Smooth muscle cell (in vitro differentiated cells): ENCODE results near the gene VWA3B. TPM values are rescaled to one million over a fixed set of nuclear protein-coding genes. Genes with fewer than 3 reads are reported as not detected.

Experiments used
- DNase-seq: peaks from one replicate; lab custom pipeline; 2025; ENCODE audit not compliant: unreplicated experiment; lab: John Stamatoyannopoulos, UW
- H2AFZ ChIP-seq: fragments of 200-600 bp; sonication (generic); 2 replicates; pipeline ENCODE4 v1.6.0; 2016; ENCODE audit warnings: antibody characterized with exemption, low read depth, mild to moderate bottlenecking
- H3F3A ChIP-seq: fragments of 200-600 bp; sonication (generic); 2 replicates; pipeline ENCODE4 v1.6.0; 2017; ENCODE audit warnings: antibody characterized with exemption, low read depth
- H3K27ac ChIP-seq: fragments of 200-600 bp; sonication (generic); 2 replicates; pipeline ENCODE4 v1.5.1; 2016; ENCODE audit warnings: low read depth, mild to moderate bottlenecking
- H3K27me3 ChIP-seq: fragments of 200-600 bp; sonication (generic); 2 replicates; pipeline ENCODE4 v1.6.1; 2016; ENCODE audit warnings: low read depth, mild to moderate bottlenecking
- H3K36me3 ChIP-seq: fragments of 200-600 bp; sonication (generic); 2 replicates; pipeline ENCODE4 v1.5.1; 2016; ENCODE audit warnings: low read depth
- H3K4me1 ChIP-seq: fragments of 200-600 bp; sonication (generic); 2 replicates; pipeline ENCODE4 v1.5.1; 2016; ENCODE audit warnings: low read depth
- H3K4me2 ChIP-seq: fragments of 200-600 bp; sonication (generic); 2 replicates; pipeline ENCODE4 v1.6.0; 2016; ENCODE audit warnings: mild to moderate bottlenecking
- H3K4me3 ChIP-seq: fragments of 200-600 bp; sonication (generic); 2 replicates; pipeline ENCODE4 v1.5.1; 2016; ENCODE audit warnings: mild to moderate bottlenecking
- H3K79me2 ChIP-seq: fragments of 200-600 bp; sonication (generic); 2 replicates; pipeline ENCODE4 v1.6.0; 2016; ENCODE audit warnings: low read depth, mild to moderate bottlenecking
- H3K9ac ChIP-seq: fragments of 200-600 bp; sonication (generic); 2 replicates; pipeline ENCODE4 v1.6.0; 2016; ENCODE audit warnings: low read depth
- H3K9me3 ChIP-seq: fragments of 200-600 bp; sonication (generic); replicated peaks from 2 replicates; pipeline ENCODE4 v1.5.1; 2016; ENCODE audit warnings: low read depth
- H4K20me1 ChIP-seq: fragments of 200-600 bp; sonication (generic); 2 replicates; pipeline ENCODE4 v1.6.0; 2016; ENCODE audit warnings: low read depth
- CTCF ChIP-seq: fragments of 200-600 bp; sonication (generic); IDR thresholded peaks from 2 replicates; pipeline ENCODE4 v1.5.1; 2017; ENCODE audit warnings: borderline replicate concordance, mild to moderate bottlenecking, antibody characterized with exemption; ENCODE audit not compliant: insufficient read depth, poor library complexity, severe bottlenecking
- WGBS: methylation state at CpG from one replicate; pipeline ENCODE4 v1.1.7; 2016; ENCODE audit warnings: low lambda C conversion rate; 5-methylcytosine and 5-hydroxymethylcytosine counted together
- polyA plus RNA-seq: library from polyadenylated mRNA; unstranded; fragments of >200 nt; fragmentation: Nextera tagmentation; extraction: Ambion mirVana; gene quantifications from 2 replicates; pipeline ENCODE4 v1.2.1, GENCODE V29; 2016
- total RNA-seq: library from RNA; depleted of rRNA; stranded (reverse); fragments of >200 nt; gene quantifications from 2 replicates; pipeline ENCODE4 v1.2.3, GENCODE V29; 2014

VWA3B gene
- total and polyA plus RNA-seq, 2 experiments from 2014 or later, result not detected

GRCh38 chr2:98090951-98091350, 4.0 kb downstream of the VWA3B start:
- Histone ChIP-seq H3K9ac (no peak overlapping the region), H3K27me3 (peaks cover 18% of the 10 kb centered on the region), H2AFZ (no peak overlapping the region), H3K4me1 (peaks cover 6% of the 10 kb centered on the region), H3K4me3 (no peak overlapping the region), H3K9me3 (no peaks in the 10 kb centered on the region), H3K4me2 (no peak overlapping the region), H3K79me2 (no peaks in the 10 kb centered on the region), H3K36me3 (no peaks in the 10 kb centered on the region), H3K27ac (no peak overlapping the region), H4K20me1 (no peaks in the 10 kb centered on the region), H3F3A (no peaks in the 10 kb centered on the region)
- DNase-seq, result no peak
- WGBS, result 33% methylated on average over 8 of the region's 8 CpGs
- no peak for TF ChIP-seq CTCF

- Histone ChIP-seq H3K27me3 (peaks cover 14% of the 10 kb centered on the region), H3F3A (no peaks in the 10 kb centered on the region), H3K79me2 (no peaks in the 10 kb centered on the region), H3K36me3 (no peaks in the 10 kb centered on the region), H2AFZ (no peak overlapping the region), H3K27ac (no peak overlapping the region), H3K4me1 (no peaks in the 10 kb centered on the region), H3K9ac (no peak overlapping the region), H3K4me3 (no peak overlapping the region), H3K4me2 (no peak overlapping the region), H3K9me3 (no peaks in the 10 kb centered on the region), H4K20me1 (no peaks in the 10 kb centered on the region)
- 100% methylated on average over 1 of the region's 1 CpG for WGBS
- no peak for TF ChIP-seq CTCF
- no peak for DNase-seq
Measured at GRCh38 chr2:98091738-98092137, 4.8 kb downstream of the VWA3B start.

DNA sequence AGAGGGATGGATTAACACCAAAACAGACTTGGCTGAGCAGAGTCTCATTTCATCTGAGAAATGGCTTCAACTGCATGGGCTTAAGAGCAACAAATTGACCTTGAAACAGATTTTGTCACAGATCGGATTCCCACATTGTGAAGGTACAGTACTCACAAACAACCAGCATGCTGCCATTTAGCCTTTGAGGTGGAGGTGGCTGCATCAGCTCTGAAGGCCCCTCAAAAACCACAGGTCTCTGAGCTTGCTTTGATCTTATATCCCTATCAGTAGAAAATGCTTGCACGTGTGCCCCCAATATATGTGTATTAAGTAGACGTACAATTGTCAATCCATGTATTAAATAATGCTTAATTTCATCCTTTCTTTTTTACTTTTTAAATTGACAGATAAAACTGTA, 6.2 kb downstream of the VWA3B start:
- Histone ChIP-seq H3K27me3 (peaks cover 14% of the 10 kb centered on the region), H3K79me2 (no peaks in the 10 kb centered on the region), H2AFZ (no peak overlapping the region), H3K4me1 (no peaks in the 10 kb centered on the region), H3K9me3 (no peaks in the 10 kb centered on the region), H3K9ac (no peak overlapping the region), H3K4me2 (no peak overlapping the region), H3K4me3 (no peak overlapping the region), H3K27ac (no peak overlapping the region), H4K20me1 (no peaks in the 10 kb centered on the region), H3F3A (no peaks in the 10 kb centered on the region), H3K36me3 (no peaks in the 10 kb centered on the region)
- no peak for TF ChIP-seq CTCF
- 89% methylated on average over 3 of the region's 3 CpGs for WGBS
- DNase-seq, result no peak

- Histone ChIP-seq H3F3A (no peaks in the 10 kb centered on the region), H3K79me2 (no peaks in the 10 kb centered on the region), H3K36me3 (no peaks in the 10 kb centered on the region), H4K20me1 (no peaks in the 10 kb centered on the region), H3K4me1 (no peaks in the 10 kb centered on the region), H3K4me3 (no peak overlapping the region), H2AFZ (no peak overlapping the region), H3K4me2 (no peak overlapping the region), H3K27me3 (peaks cover 9% of the 10 kb centered on the region), H3K9ac (no peak overlapping the region), H3K27ac (no peak overlapping the region), H3K9me3 (no peaks in the 10 kb centered on the region)
- WGBS, result 74% methylated on average over 5 of the region's 5 CpGs
- no peak for DNase-seq
- no peak for TF ChIP-seq CTCF
Measured at GRCh38 chr2:98093611-98094010, 6.6 kb downstream of the VWA3B start.
